GM23338 (cell line): Measurements from ENCODE around the gene VPS41. TPM values are rescaled to one million over a fixed set of nuclear protein-coding genes. Genes with fewer than 3 reads are reported as not detected.

ENCODE experiments used
- ATAC-seq: fragments of 200-7000 bp; cut with Tn5 transposase; 3 replicates; pipeline ENCODE4 v1.9.1; 2020
- DNase-seq: peaks from one replicate; pipeline ENCODE4 v3.0.0-alpha.2; 2015; ENCODE audit warnings: low spot score
- H2AFZ ChIP-seq: fragments of 200-600 bp; sonication (generic); 2 replicates; pipeline ENCODE4 v1.8.0; 2016; ENCODE audit warnings: antibody characterized with exemption, mild to moderate bottlenecking, moderate library complexity
- H3F3A ChIP-seq: fragments of 200-600 bp; sonication (generic); replicated peaks from 2 replicates; pipeline ENCODE4 v1.8.0; 2017; ENCODE audit warnings: antibody characterized with exemption, mixed run types, low read depth
- H3K27ac ChIP-seq: fragments of 200-600 bp; sonication (generic); 2 replicates; pipeline ENCODE4 v1.6.1; 2016; ENCODE audit warnings: low read depth
- H3K27me3 ChIP-seq: fragments of 200-600 bp; sonication (generic); 2 replicates; pipeline ENCODE4 v1.8.0; 2016; ENCODE audit warnings: mild to moderate bottlenecking, mixed run types, moderate library complexity; ENCODE audit not compliant: insufficient read depth
- H3K36me3 ChIP-seq: fragments of 200-600 bp; sonication (generic); 2 replicates; pipeline ENCODE4 v1.8.0; 2016; ENCODE audit warnings: mild to moderate bottlenecking; ENCODE audit not compliant: insufficient read depth
- H3K4me1 ChIP-seq: fragments of 200-600 bp; sonication (generic); 2 replicates; pipeline ENCODE4 v1.8.0; 2016; ENCODE audit warnings: mild to moderate bottlenecking, moderate library complexity; ENCODE audit not compliant: insufficient read depth
- H3K4me2 ChIP-seq: fragments of 200-600 bp; sonication (generic); 2 replicates; pipeline ENCODE4 v1.7.1; 2017; ENCODE audit warnings: mixed run types
- H3K4me3 ChIP-seq: fragments of 200-600 bp; sonication (generic); 2 replicates; pipeline ENCODE4 v1.6.1; 2016; ENCODE audit warnings: mixed run types
- H3K79me2 ChIP-seq: fragments of 200-600 bp; sonication (generic); replicated peaks from 2 replicates; pipeline ENCODE4 v1.8.0; 2017; ENCODE audit warnings: mild to moderate bottlenecking; ENCODE audit not compliant: insufficient read depth
- H3K9me2 ChIP-seq: fragments of 200-600 bp; sonication (generic); 2 replicates; pipeline ENCODE4 v1.8.0; 2017; ENCODE audit not compliant: insufficient read depth
- H4K20me1 ChIP-seq: fragments of 200-600 bp; sonication (generic); replicated peaks from 2 replicates; pipeline ENCODE4 v1.8.0; 2017; ENCODE audit warnings: mild to moderate bottlenecking; ENCODE audit not compliant: insufficient read depth
- H3K27ac Mint-ChIP-seq: 2 replicates; pipeline ENCODE4 v1.8.0; 2020; ENCODE audit warnings: inconsistent platforms, mild to moderate bottlenecking, moderate library complexity, mixed read lengths
- H3K27me3 Mint-ChIP-seq: 3 replicates; pipeline ENCODE4 v1.8.0; 2022; ENCODE audit warnings: low read depth, mild to moderate bottlenecking, moderate library complexity, mixed read lengths, inconsistent platforms; ENCODE audit not compliant: insufficient read depth, poor library complexity
- H3K36me3 Mint-ChIP-seq: 3 replicates; pipeline ENCODE4 v1.8.0; 2021; ENCODE audit warnings: low read depth, mild to moderate bottlenecking, inconsistent platforms, moderate library complexity, mixed read lengths
- H3K4me1 Mint-ChIP-seq: 3 replicates; pipeline ENCODE4 v1.8.0; 2020; ENCODE audit warnings: mild to moderate bottlenecking, inconsistent platforms, mixed read lengths
- H3K4me3 Mint-ChIP-seq: 3 replicates; pipeline ENCODE4 v1.8.0; 2021; ENCODE audit warnings: moderate library complexity, mild to moderate bottlenecking, inconsistent platforms, mixed read lengths
- H3K9me3 Mint-ChIP-seq: 3 replicates; pipeline ENCODE4 v1.8.0; 2020; ENCODE audit warnings: moderate library complexity, mild to moderate bottlenecking, inconsistent platforms, mixed read lengths
- CREB1 ChIP-seq: fragments of 250-450 bp; sonication (Bioruptor Pico); IDR thresholded peaks from 2 replicates; pipeline ENCODE4 v1.5.0; 2020; ENCODE audit warnings: low read depth, mild to moderate bottlenecking, moderate library complexity
- EZH2 ChIP-seq: fragments of 200-600 bp; sonication (generic); IDR thresholded peaks from one replicate; pipeline ENCODE4 v1.8.0; 2017; ENCODE audit warnings: antibody characterized with exemption, mild to moderate bottlenecking, low read depth; ENCODE audit not compliant: unreplicated experiment
- EZH2phosphoT487 ChIP-seq: fragments of 200-600 bp; sonication (generic); IDR thresholded peaks from one replicate; pipeline ENCODE4 v1.8.1; 2018; ENCODE audit warnings: antibody characterized with exemption; ENCODE audit not compliant: unreplicated experiment
- JUNB ChIP-seq: IDR thresholded peaks from one replicate; pipeline ENCODE4 v1.6.1; 2016; ENCODE audit warnings: antibody characterized with exemption; ENCODE audit not compliant: unreplicated experiment
- NANOG ChIP-seq: IDR thresholded peaks from 2 replicates; pipeline ENCODE4 v1.6.1; 2016; ENCODE audit warnings: antibody characterized with exemption, borderline replicate concordance
- POLR2AphosphoS5 ChIP-seq: IDR thresholded peaks from 2 replicates; pipeline ENCODE4 v1.6.1; 2016; ENCODE audit warnings: antibody characterized with exemption, low read depth
- STAT1 ChIP-seq: IDR thresholded peaks from one replicate; pipeline ENCODE4 v1.6.1; 2016; ENCODE audit warnings: antibody characterized with exemption; ENCODE audit not compliant: unreplicated experiment
- ZNF114 ChIP-seq: fragments of 250-450 bp; sonication (Bioruptor Pico); IDR thresholded peaks from 2 replicates; pipeline ENCODE4 v1.5.0; 2020; ENCODE audit warnings: mild to moderate bottlenecking, moderate library complexity
- ZNF331 ChIP-seq: fragments of 250-450 bp; sonication (Bioruptor Pico); IDR thresholded peaks from 2 replicates; pipeline ENCODE4 v1.5.0; 2020; ENCODE audit warnings: low read depth, mild to moderate bottlenecking, moderate library complexity
- polyA plus RNA-seq: library from polyadenylated mRNA; unstranded; fragments of >200 nt; fragmentation: Nextera tagmentation; extraction: Ambion mirVana; gene quantifications from 2 replicates; pipeline ENCODE4 v1.2.1, GENCODE V29; 2016
- total RNA-seq: library from RNA; depleted of rRNA; stranded (reverse); fragments of >200 nt; shearing (Covaris generic); gene quantifications from 2 replicates; pipeline ENCODE4 v1.2.3, GENCODE V29; 2014
- TF ChIP-seq, protein P1 (sequence below): fragments of 250-450 bp; sonication (Bioruptor Pico); IDR thresholded peaks from 2 replicates; pipeline ENCODE4 v1.5.0; 2020; ENCODE audit warnings: mild to moderate bottlenecking, moderate library complexity
- TF ChIP-seq, protein P2 (sequence below), 2 experiments: fragments of 200-600 bp in 1 of 2; sonication (generic) in 1 of 2; conservative IDR thresholded peaks; 2 replicates each; pipeline versions ENCODE4 v1.5.1 to v1.6.1; 2016 to 2017; ENCODE audit warnings: antibody characterized with exemption in 2 of 2, low read depth in 2 of 2, mild to moderate bottlenecking in 2 of 2, moderate library complexity in 1 of 2
- TF ChIP-seq, protein P3 (sequence below): IDR thresholded peaks from one replicate; pipeline ENCODE4 v1.6.1; 2018; ENCODE audit warnings: antibody characterized with exemption; ENCODE audit not compliant: unreplicated experiment
- TF ChIP-seq, protein P4 (sequence below): IDR thresholded peaks from 2 replicates; pipeline ENCODE4 v1.6.1; 2016; ENCODE audit warnings: antibody characterized with exemption

The VPS41 gene
- total and polyA plus RNA-seq, 2 experiments from 2014 or later: 20.2 to 41.2 TPM

DNA sequence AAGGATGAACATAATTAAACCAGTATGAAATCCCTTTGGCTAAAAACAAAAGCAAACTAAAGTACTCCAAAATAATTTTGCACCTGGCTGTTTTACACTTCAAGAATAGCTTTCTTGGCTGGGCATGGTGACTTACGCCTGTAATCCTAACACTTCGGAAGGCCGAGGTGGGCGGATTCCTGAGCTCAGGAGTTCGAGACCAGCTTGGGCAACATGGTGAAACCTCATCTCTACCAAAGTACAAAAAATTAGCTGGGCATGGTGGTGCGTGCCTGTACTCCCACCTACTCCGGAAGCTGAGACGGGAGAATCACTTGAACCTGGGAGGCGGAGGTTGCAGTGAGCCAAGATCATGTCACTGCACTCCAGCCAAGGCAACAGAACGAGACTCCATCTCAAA lies 185.7 kb downstream of the VPS41 start:
- Mint-ChIP-seq H3K4me1 (peaks cover 12% of the 10 kb centered on the region), H3K9me3 (no peaks in the 10 kb centered on the region), H3K4me3 (no peak overlapping the region), H3K36me3 (peaks cover 6% of the 10 kb centered on the region; the same call in 1 of the 3 replicates), H3K27me3 (no peaks in the 10 kb centered on the region), H3K27ac (no peak overlapping the region)
- Histone ChIP-seq H3K4me1 (no peaks in the 10 kb centered on the region; the same call in 1 of the 2 replicates), H3K79me2 (no peaks in the 10 kb centered on the region), H3K9me2 (peaks cover 3% of the 10 kb centered on the region; the same call in 1 of the 2 replicates), H3K27ac (no peak overlapping the region), H3K27me3 (no peaks in the 10 kb centered on the region), H2AFZ (no peak overlapping the region), H4K20me1 (0 out of 2 replicates have a peak, but pooled peaks cover 4% of the 10 kb centered on the region), H3F3A (no peaks in the 10 kb centered on the region), H3K4me3 (no peak overlapping the region), H3K4me2 (no peak overlapping the region), H3K36me3 (peaks cover 9% of the 10 kb centered on the region)
- DNase-seq (no peak), ATAC-seq (no peak)
- no peak for TF ChIP-seq CREB1 (CRISPR knock-in tag)
- TF ChIP-seq ZNF331 (CRISPR knock-in tag): no peak
- TF ChIP-seq STAT1: no peak
- no peak for TF ChIP-seq POLR2AphosphoS5
- no peak for TF ChIP-seq ZNF114 (CRISPR knock-in tag)
- TF ChIP-seq, protein P1, sequence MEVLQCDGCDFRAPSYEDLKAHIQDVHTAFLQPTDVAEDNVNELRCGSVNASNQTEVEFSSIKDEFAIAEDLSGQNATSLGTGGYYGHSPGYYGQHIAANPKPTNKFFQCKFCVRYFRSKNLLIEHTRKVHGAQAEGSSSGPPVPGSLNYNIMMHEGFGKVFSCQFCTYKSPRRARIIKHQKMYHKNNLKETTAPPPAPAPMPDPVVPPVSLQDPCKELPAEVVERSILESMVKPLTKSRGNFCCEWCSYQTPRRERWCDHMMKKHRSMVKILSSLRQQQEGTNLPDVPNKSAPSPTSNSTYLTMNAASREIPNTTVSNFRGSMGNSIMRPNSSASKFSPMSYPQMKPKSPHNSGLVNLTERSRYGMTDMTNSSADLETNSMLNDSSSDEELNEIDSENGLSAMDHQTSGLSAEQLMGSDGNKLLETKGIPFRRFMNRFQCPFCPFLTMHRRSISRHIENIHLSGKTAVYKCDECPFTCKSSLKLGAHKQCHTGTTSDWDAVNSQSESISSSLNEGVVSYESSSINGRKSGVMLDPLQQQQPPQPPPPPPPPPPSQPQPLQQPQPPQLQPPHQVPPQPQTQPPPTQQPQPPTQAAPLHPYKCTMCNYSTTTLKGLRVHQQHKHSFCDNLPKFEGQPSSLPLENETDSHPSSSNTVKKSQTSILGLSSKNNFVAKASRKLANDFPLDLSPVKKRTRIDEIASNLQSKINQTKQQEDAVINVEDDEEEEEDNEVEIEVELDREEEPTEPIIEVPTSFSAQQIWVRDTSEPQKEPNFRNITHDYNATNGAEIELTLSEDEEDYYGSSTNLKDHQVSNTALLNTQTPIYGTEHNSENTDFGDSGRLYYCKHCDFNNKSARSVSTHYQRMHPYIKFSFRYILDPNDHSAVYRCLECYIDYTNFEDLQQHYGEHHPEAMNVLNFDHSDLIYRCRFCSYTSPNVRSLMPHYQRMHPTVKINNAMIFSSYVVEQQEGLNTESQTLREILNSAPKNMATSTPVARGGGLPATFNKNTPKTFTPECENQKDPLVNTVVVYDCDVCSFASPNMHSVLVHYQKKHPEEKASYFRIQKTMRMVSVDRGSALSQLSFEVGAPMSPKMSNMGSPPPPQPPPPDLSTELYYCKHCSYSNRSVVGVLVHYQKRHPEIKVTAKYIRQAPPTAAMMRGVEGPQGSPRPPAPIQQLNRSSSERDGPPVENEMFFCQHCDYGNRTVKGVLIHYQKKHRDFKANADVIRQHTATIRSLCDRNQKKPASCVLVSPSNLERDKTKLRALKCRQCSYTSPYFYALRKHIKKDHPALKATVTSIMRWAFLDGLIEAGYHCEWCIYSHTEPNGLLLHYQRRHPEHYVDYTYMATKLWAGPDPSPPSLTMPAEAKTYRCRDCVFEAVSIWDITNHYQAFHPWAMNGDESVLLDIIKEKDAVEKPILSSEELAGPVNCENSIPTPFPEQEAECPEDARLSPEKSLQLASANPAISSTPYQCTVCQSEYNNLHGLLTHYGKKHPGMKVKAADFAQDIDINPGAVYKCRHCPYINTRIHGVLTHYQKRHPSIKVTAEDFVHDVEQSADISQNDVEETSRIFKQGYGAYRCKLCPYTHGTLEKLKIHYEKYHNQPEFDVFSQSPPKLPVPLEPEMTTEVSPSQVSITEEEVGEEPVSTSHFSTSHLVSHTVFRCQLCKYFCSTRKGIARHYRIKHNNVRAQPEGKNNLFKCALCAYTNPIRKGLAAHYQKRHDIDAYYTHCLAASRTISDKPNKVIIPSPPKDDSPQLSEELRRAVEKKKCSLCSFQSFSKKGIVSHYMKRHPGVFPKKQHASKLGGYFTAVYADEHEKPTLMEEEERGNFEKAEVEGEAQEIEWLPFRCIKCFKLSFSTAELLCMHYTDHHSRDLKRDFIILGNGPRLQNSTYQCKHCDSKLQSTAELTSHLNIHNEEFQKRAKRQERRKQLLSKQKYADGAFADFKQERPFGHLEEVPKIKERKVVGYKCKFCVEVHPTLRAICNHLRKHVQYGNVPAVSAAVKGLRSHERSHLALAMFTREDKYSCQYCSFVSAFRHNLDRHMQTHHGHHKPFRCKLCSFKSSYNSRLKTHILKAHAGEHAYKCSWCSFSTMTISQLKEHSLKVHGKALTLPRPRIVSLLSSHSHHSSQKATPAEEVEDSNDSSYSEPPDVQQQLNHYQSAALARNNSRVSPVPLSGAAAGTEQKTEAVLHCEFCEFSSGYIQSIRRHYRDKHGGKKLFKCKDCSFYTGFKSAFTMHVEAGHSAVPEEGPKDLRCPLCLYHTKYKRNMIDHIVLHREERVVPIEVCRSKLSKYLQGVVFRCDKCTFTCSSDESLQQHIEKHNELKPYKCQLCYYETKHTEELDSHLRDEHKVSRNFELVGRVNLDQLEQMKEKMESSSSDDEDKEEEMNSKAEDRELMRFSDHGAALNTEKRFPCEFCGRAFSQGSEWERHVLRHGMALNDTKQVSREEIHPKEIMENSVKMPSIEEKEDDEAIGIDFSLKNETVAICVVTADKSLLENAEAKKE: no peak
- TF ChIP-seq NANOG: no peak
- TF ChIP-seq, protein P2, sequence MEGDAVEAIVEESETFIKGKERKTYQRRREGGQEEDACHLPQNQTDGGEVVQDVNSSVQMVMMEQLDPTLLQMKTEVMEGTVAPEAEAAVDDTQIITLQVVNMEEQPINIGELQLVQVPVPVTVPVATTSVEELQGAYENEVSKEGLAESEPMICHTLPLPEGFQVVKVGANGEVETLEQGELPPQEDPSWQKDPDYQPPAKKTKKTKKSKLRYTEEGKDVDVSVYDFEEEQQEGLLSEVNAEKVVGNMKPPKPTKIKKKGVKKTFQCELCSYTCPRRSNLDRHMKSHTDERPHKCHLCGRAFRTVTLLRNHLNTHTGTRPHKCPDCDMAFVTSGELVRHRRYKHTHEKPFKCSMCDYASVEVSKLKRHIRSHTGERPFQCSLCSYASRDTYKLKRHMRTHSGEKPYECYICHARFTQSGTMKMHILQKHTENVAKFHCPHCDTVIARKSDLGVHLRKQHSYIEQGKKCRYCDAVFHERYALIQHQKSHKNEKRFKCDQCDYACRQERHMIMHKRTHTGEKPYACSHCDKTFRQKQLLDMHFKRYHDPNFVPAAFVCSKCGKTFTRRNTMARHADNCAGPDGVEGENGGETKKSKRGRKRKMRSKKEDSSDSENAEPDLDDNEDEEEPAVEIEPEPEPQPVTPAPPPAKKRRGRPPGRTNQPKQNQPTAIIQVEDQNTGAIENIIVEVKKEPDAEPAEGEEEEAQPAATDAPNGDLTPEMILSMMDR (conservative IDR thresholded peaks at IDR 0.05; ENCODE audit: low read depth in 2 of 2): no peak
- TF ChIP-seq, protein P3, sequence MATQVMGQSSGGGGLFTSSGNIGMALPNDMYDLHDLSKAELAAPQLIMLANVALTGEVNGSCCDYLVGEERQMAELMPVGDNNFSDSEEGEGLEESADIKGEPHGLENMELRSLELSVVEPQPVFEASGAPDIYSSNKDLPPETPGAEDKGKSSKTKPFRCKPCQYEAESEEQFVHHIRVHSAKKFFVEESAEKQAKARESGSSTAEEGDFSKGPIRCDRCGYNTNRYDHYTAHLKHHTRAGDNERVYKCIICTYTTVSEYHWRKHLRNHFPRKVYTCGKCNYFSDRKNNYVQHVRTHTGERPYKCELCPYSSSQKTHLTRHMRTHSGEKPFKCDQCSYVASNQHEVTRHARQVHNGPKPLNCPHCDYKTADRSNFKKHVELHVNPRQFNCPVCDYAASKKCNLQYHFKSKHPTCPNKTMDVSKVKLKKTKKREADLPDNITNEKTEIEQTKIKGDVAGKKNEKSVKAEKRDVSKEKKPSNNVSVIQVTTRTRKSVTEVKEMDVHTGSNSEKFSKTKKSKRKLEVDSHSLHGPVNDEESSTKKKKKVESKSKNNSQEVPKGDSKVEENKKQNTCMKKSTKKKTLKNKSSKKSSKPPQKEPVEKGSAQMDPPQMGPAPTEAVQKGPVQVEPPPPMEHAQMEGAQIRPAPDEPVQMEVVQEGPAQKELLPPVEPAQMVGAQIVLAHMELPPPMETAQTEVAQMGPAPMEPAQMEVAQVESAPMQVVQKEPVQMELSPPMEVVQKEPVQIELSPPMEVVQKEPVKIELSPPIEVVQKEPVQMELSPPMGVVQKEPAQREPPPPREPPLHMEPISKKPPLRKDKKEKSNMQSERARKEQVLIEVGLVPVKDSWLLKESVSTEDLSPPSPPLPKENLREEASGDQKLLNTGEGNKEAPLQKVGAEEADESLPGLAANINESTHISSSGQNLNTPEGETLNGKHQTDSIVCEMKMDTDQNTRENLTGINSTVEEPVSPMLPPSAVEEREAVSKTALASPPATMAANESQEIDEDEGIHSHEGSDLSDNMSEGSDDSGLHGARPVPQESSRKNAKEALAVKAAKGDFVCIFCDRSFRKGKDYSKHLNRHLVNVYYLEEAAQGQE: no peak
- no peak for TF ChIP-seq JUNB
- TF ChIP-seq EZH2phosphoT487: no peak
- TF ChIP-seq, protein P4, sequence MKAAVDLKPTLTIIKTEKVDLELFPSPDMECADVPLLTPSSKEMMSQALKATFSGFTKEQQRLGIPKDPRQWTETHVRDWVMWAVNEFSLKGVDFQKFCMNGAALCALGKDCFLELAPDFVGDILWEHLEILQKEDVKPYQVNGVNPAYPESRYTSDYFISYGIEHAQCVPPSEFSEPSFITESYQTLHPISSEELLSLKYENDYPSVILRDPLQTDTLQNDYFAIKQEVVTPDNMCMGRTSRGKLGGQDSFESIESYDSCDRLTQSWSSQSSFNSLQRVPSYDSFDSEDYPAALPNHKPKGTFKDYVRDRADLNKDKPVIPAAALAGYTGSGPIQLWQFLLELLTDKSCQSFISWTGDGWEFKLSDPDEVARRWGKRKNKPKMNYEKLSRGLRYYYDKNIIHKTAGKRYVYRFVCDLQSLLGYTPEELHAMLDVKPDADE: no peak
- TF ChIP-seq EZH2: no peak
